Right lobe of liver (tissue), 6 donors: ENCODE results near the gene ARHGEF7. TPM values are rescaled to one million over a fixed set of nuclear protein-coding genes. Genes with fewer than 3 reads are reported as not detected.
"Not testable (repeated sequence)": the region's sequence is repeated elsewhere in the genome, so short reads cannot be mapped to it uniquely, and the experiment has no call there.

Experiments used
- ATAC-seq, 4 donors: fragments of 200-7000 bp; cut with Tn5 transposase; one replicate each; pipeline ENCODE4 v1.9.1; 2020; ENCODE audit warnings: mild to moderate bottlenecking in 4 of 4, moderate library complexity in 4 of 4
- DNase-seq, 3 donors: peaks; one replicate each; pipeline ENCODE4 v3.0.0-alpha.2; 2020
- H3K27ac ChIP-seq, 3 donors: fragments of 200-600 bp; one replicate each; pipeline ENCODE4 v1.8.0; 2022
- H3K27me3 ChIP-seq, 2 donors: fragments of 200-600 bp; one replicate each; pipeline ENCODE4 v1.8.0; 2022
- H3K36me3 ChIP-seq, 4 donors: fragments of 200-600 bp; sonication (generic) in 1 of 4; one replicate each; pipeline versions ENCODE4 v1.5.1 to v1.8.0; 2017 to 2022; ENCODE audit warnings: control low read depth in 1 of 4
- H3K4me1 ChIP-seq, 4 donors: fragments of 200-600 bp; sonication (generic) in 1 of 4; one replicate each; pipeline versions ENCODE4 v1.5.1 to v1.8.0; 2017 to 2022; ENCODE audit warnings: control low read depth in 1 of 4
- H3K4me3 ChIP-seq, 3 donors: fragments of 200-600 bp; one replicate each; pipeline ENCODE4 v1.8.0; 2022
- H3K9me3 ChIP-seq, 4 donors: fragments of 200-600 bp; sonication (generic) in 1 of 4; one replicate each; pipeline versions ENCODE4 v1.5.1 to v1.8.0; 2017 to 2022; ENCODE audit warnings: control low read depth in 1 of 4
- POLR2A ChIP-seq: fragments of 450-650 bp; IDR thresholded peaks from one replicate; pipeline ENCODE4 v1.6.1; 2017; ENCODE audit warnings: antibody characterized with exemption, mild to moderate bottlenecking
- WGBS: methylation state at CpG from one replicate; pipeline ENCODE4 v1.1.6; 2018; ENCODE audit warnings: low coverage, low lambda C conversion rate; ENCODE audit not compliant: insufficient coverage; ENCODE audit errors: missing lambda C conversion rate; 5-methylcytosine and 5-hydroxymethylcytosine counted together
- intact Hi-C, 2 donors: fragments of 100-400 bp; cut with DNase I; formaldehyde crosslinking; loops; one replicate each; pipeline versions ENCODE4 v1.11.2 to v1.14.1; 2022
- total RNA-seq, 6 experiments: library from RNA; depleted of rRNA in 2 of 6; stranded (reverse); fragments of >200 nt in 2 of 6; fragmentation: NEBNext Ultra II Directional in 3 of 6; extraction: Animal tissue kit (Norgen Biotek cat#: 25700) in 3 of 6; gene quantifications; one replicate each; pipeline versions ENCODE4 v1.1.0 to v1.2.4, GENCODE V29; 2016 to 2023
- TF ChIP-seq, protein P1 (sequence below), 4 donors: fragments of 200-600 bp in 3 of 4; fragments of 450-650 bp in 1 of 4; IDR thresholded peaks; one replicate each; pipeline versions ENCODE4 v1.5.1 to v1.8.0; 2016 to 2022; ENCODE audit warnings: antibody characterized with exemption in 4 of 4, mild to moderate bottlenecking in 2 of 4
- donor health status: DM: no; HTN: yes; CAD: no.
- donor health status: DM: no; HTN: no; CAD: no.
- donor health status: DM: no; HTN: no; CAD: no.
- donor health status: DM: no; HTN: yes; CAD: no.
- donor health status: DM: no; HTN: yes; CAD: no.

The ARHGEF7 gene
- total RNA-seq, 6 experiments from 2014 or later, result 22.0 to 40.1 (median 33.8) TPM

DNA sequence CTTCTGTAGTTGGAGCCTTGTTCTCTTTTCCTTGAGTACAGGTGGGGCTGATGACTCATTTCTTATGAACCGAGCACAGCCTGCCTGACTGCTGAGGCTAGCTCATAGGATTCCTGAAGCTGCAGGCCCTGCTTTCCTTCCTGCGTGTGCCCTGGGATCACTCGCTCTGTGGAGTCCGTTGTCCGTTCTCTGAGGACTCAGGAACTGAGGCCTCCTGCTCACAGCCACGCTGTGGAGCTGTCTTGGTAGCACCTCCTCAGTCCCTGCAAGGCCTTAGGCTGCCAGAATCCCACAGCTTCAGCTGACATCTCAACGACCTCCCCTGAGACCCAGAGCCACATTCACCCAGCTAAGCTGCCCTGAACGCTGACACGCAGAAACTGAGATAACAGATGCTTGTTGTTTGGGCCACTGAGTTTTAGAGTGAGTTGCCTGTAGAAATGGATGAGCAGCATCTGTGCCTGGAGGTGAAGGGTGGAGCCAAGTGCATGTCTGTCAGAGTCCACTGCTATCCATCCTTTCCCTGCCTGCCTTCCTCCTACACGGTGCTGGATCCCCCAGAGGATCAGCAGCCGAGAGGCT lies 72.9 kb downstream of the ARHGEF7 start:
- 76% methylated on average over 8 of the region's 11 CpGs for WGBS
- ATAC-seq (peak; percentile 41 to 75 (median 54)), DNase-seq (no peak)
- Histone ChIP-seq H3K4me3 (no peak overlapping the region), H3K27ac (no peak overlapping the region), H3K9me3 (no peaks in the 10 kb centered on the region), H3K27me3 (no peaks in the 10 kb centered on the region), H3K36me3 (no peaks in the 10 kb centered on the region), H3K4me1 (no peaks in the 10 kb centered on the region)
- TF ChIP-seq, protein P1, sequence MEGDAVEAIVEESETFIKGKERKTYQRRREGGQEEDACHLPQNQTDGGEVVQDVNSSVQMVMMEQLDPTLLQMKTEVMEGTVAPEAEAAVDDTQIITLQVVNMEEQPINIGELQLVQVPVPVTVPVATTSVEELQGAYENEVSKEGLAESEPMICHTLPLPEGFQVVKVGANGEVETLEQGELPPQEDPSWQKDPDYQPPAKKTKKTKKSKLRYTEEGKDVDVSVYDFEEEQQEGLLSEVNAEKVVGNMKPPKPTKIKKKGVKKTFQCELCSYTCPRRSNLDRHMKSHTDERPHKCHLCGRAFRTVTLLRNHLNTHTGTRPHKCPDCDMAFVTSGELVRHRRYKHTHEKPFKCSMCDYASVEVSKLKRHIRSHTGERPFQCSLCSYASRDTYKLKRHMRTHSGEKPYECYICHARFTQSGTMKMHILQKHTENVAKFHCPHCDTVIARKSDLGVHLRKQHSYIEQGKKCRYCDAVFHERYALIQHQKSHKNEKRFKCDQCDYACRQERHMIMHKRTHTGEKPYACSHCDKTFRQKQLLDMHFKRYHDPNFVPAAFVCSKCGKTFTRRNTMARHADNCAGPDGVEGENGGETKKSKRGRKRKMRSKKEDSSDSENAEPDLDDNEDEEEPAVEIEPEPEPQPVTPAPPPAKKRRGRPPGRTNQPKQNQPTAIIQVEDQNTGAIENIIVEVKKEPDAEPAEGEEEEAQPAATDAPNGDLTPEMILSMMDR (IDR thresholded peaks at IDR 0.05), result no peak
- TF ChIP-seq POLR2A, result no peak
- intact Hi-C loops, result no loop called here

DNA sequence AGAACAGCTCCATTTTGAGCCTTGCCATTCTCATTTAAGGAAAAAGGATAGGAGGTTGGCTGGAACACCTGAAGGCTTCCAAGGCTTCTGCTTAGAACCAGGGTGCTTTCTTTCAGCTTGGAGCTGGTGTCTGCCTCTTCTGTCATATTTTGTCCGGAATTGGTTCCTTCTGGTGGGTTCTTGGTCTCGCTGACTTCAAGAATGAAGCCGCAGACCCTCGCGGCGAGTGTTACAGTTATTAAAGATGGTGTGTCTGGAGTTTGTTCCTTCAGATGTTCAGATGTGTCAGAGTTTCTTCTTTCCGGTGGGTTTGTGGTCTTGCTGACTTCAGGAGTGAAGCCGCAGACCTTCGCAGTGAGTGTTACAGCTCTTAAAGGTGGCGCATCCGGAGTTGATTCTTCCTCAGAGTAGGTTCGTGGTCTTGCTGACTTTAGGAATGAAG lies 74.0 kb downstream of the ARHGEF7 start:
- H3K4me1 ChIP-seq, H3K4me3 ChIP-seq, H3K9me3 ChIP-seq, H3K36me3 ChIP-seq, H3K27me3 ChIP-seq, DNase-seq, intact Hi-C loops, ATAC-seq, H3K27ac ChIP-seq: not testable (repeated sequence)
- WGBS, result 89% methylated on average over 11 of the region's 12 CpGs

DNA sequence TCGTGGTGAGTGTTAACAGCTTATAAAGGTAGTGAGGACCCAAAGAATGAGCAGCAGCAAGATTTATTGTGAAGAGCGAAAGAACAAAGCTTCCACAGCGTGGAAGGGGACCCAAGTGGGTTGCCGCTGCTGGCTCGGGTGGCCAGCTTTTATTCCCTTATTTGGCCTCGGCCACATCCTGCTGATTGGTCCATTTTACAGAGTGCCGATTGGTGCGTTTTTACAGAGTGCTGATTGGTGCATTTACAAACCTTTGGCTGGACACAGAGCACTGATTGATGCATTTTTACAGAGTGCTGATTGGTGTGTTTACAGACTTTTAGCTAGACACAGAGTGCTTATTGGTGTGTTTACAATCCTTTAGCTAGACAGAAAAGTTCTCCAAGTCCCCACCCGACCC lies 74.4 kb downstream of the ARHGEF7 start:
- H3K27me3 ChIP-seq, H3K27ac ChIP-seq: not testable (repeated sequence)

DNA sequence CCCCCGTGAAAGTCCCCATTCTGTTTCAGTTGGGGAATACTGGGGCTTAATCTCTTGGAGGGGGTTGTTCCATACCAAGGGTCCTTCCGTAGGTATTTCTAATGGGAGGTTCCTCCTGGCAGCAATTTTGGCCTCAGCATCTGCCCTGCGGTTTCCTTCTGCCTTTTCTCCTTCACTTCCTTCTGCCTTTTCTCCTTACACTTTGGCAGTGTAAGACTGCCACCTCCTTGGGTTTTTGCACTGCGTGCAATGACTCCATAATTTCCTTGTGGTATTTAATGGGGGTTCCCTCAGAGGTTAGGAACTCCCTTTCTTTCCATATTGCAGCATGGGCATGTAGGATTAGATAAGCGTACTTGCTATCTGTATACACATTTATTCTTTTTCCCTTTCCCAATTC lies 78.1 kb downstream of the ARHGEF7 start:
- intact Hi-C loops, H3K4me1 ChIP-seq, H3K9me3 ChIP-seq, DNase-seq, H3K36me3 ChIP-seq, H3K4me3 ChIP-seq, H3K27me3 ChIP-seq, H3K27ac ChIP-seq, ATAC-seq: not testable (repeated sequence)
- WGBS, result 65% methylated on average over 5 of the region's 5 CpGs

More for the DNA sequence above, 74.4 kb downstream of the ARHGEF7 start:
- ATAC-seq, intact Hi-C loops, H3K9me3 ChIP-seq, H3K4me3 ChIP-seq, H3K4me1 ChIP-seq, DNase-seq, H3K36me3 ChIP-seq: not testable (repeated sequence)
- 81% methylated on average over 6 of the region's 9 CpGs for WGBS

DNA sequence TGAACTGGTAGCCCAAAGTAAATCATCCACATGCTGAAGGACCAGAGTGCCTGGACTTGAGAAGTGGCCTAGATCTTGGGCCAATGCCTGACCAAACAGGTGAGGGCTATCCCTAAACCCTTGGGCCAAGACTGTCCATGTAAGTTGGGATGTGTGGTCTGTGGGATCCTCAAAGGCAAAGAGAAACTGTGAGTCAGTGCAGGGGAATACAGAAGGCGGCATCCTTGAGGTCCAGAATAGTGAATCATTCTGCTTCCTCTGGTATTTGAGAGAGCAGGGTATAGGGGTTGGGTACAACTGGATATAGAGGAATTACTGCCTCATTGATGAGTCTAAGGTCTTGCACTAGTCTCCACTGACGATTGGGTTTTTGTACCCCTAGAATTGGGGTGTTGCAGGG lies 79.5 kb downstream of the ARHGEF7 start:
- H3K9me3 ChIP-seq, ATAC-seq, intact Hi-C loops, H3K4me3 ChIP-seq, H3K27me3 ChIP-seq, H3K27ac ChIP-seq, H3K4me1 ChIP-seq, H3K36me3 ChIP-seq, DNase-seq: not testable (repeated sequence)
- WGBS, result 93% methylated on average over 2 of the region's 2 CpGs

DNA sequence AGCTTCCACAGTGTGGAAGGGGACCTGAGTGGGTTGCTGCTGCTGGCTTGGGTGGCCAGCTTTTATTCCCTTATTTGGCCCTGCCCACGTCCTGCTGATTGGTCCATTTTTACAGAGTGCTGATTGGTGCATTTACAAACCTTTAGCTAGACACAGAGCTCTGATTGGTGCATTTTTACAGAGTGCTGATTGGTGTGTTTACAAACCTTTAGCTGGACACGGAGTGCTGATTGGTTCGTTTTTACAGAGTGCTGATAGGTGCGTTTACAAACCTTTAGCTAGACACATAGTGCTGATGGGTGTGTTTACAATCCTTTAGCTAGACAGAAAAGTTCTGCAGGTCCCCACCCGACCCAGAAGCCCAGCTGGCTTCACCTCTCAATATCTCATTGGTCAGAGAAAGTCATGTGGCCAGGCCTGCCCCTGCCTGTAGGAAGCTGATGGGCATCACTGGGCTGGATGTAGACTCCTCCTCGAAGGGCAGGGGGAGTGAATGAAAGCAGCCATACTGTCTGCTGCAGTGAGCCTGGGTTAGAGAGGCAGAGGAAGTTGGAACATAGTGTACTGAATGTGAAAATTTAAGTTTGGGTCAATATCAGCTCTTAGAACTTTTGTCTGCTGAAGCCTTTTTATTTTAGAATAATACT lies 83.7 kb downstream of the ARHGEF7 start:
- WGBS, result 80% methylated on average over 1 of the region's 6 CpGs
- H3K27me3 ChIP-seq, DNase-seq, H3K27ac ChIP-seq, H3K9me3 ChIP-seq, ATAC-seq, intact Hi-C loops, H3K36me3 ChIP-seq, H3K4me3 ChIP-seq: not testable (repeated sequence)
- H3K4me1 ChIP-seq, result peaks cover 0 to 12% (median 2%) of the 10 kb centered on the region in 4 donors

DNA sequence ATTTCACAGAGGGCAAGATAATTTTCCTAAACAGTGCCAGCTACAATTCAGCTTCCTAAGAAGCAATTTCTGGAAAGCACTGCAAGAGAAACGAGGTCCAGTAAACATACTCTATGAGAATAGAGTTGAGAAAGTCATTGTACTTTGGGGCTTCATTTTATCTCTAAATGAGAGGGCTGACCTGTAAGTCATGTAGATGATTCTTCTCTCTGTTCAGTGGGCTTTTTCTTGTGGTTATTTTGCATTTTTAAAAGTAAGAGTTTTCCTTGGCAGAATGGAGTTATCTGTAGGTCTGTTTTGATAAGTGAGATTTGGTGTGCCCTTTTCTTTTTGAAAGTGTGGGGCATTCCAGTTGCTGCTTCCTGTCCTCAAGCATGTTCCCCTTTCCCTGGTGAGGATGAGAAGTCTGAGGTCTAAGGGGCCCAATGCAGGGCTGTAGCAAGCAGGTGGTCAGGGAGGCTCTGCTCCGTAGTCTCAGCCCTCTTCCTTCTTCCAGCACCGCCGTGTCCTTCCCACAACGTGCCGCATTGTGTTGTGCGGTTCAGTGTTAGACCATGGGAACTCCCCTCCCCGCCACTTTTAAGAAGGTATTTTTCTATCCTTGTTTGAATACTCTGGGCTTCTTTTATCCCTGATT lies 86.3 kb downstream of the ARHGEF7 start:
- TF ChIP-seq POLR2A, result no peak
- TF ChIP-seq, protein P1 (IDR thresholded peaks at IDR 0.05), result no peak
- WGBS, result 69% methylated on average over 6 of the region's 8 CpGs
- H3K36me3 ChIP-seq, result peaks cover 0 to 2% (median 0%) of the 10 kb centered on the region in 4 donors
- no peaks in the 10 kb centered on the region for H3K9me3 ChIP-seq
- ATAC-seq (no peak), DNase-seq (no peak)
- peak overlapping the region in 1 of 3 donors; percentile 57 for H3K27ac ChIP-seq
- H3K27me3 ChIP-seq, result no peaks in the 10 kb centered on the region
- H3K4me1 ChIP-seq, result peaks cover 0 to 22% (median 4%) of the 10 kb centered on the region in 4 donors
- no peak overlapping the region for H3K4me3 ChIP-seq
- intact Hi-C loops, result no loop called here
